NT2/D1 (cell line): ENCODE measurements around the gene FIBCD1.

Experiments
- SUZ12 ChIP-seq: IDR thresholded peaks from 2 replicates; pipeline ENCODE4 v1.6.1; 2011; ENCODE audit not compliant: insufficient read length, insufficient read depth; ENCODE audit errors: extremely low read depth
- YY1 ChIP-seq: IDR thresholded peaks from 2 replicates; pipeline ENCODE4 v1.6.1; 2011; ENCODE audit not compliant: insufficient read length, insufficient read depth
- ZNF274 ChIP-seq: IDR thresholded peaks from 2 replicates; pipeline ENCODE4 v1.6.1; 2011; ENCODE audit warnings: mild to moderate bottlenecking, low read depth, low read length

- TF ChIP-seq YY1, result no peak
- no peak for TF ChIP-seq SUZ12
- TF ChIP-seq ZNF274, result no peak
Observed at GRCh38 chr9:130954317-130954716, 15.3 kb upstream of the FIBCD1 start.
